Duodenal mucosa (tissue), 2 donors: ENCODE data around the gene SLC35F3.
"Not testable (repeated sequence)": the region's sequence is repeated elsewhere in the genome, so short reads cannot be mapped to it uniquely, and the experiment has no call there.

Experiments used
- H3K27ac ChIP-seq: one replicate; pipeline ENCODE4 v1.7.0; 2013; ENCODE audit warnings: low read depth, low read length
- H3K27me3 ChIP-seq, 2 donors: one replicate each; pipeline ENCODE4 v1.7.0; 2013; ENCODE audit warnings: low read length in 2 of 2, control low read depth in 1 of 2; ENCODE audit not compliant: insufficient read depth in 2 of 2, control insufficient read depth in 1 of 2
- H3K36me3 ChIP-seq, 2 donors: one replicate each; pipeline ENCODE4 v1.7.0; 2013; ENCODE audit warnings: low read length in 2 of 2, control low read depth in 1 of 2; ENCODE audit not compliant: insufficient read depth in 2 of 2, control insufficient read depth in 1 of 2
- H3K4me1 ChIP-seq, 2 donors: one replicate each; pipeline ENCODE4 v1.7.0; 2013; ENCODE audit warnings: low read length in 2 of 2, control low read depth in 1 of 2; ENCODE audit not compliant: insufficient read depth in 2 of 2, control insufficient read depth in 1 of 2
- H3K4me3 ChIP-seq, 2 donors: one replicate each; pipeline ENCODE4 v1.7.0; 2013; ENCODE audit warnings: low read length in 2 of 2, low read depth in 1 of 2
- H3K9ac ChIP-seq, 2 donors: one replicate each; pipeline ENCODE4 v1.7.0; 2013; ENCODE audit warnings: low read length in 2 of 2, low read depth in 1 of 2
- H3K9me3 ChIP-seq, 2 donors: one replicate each; pipeline ENCODE4 v1.7.0; 2013; ENCODE audit warnings: low read length in 2 of 2, control low read depth in 1 of 2; ENCODE audit not compliant: control insufficient read depth in 1 of 2

The SLC35F3 gene

GRCh38 chr1:234197839-234198238 is 293.4 kb downstream of the SLC35F3 start:
- no peaks in the 10 kb centered on the region for H3K36me3 ChIP-seq
- no peaks in the 10 kb centered on the region for H3K4me1 ChIP-seq
- H3K9ac ChIP-seq: no peak overlapping the region
- H3K9me3 ChIP-seq: peaks cover 0 to 2% of the 10 kb centered on the region in 2 donors
- H3K27me3 ChIP-seq: no peaks in the 10 kb centered on the region
- H3K4me3 ChIP-seq: no peak overlapping the region
- H3K27ac ChIP-seq: no peak overlapping the region

DNA sequence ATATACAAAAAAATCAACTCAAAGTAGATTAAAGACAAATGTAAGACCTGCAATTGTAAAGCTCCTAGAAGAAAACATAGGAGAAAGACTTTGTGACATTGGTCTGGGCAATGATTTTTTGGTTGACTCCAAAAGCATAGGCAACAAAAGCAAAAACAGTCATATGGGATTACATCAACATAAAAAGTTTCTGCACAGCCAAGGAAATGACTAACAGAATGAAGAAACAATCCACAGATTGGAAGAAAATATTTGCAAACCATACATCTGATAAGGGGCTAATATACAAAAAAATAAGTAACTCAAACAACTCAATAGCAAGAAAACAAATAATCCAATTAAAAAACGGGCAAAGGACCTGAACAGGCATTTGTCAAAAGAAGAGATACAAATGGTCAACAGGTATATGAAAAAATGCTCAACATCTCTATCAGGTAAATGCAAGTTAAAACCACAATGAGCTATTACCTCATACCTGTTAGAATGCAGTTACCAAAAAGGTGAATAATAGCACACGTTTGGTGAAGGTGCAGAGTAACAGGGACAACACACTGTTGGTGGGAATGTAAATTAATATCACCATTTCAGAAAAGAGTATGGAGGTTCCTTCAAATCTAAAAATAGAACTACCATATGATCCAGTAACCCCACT is 295.1 kb downstream of the SLC35F3 start:
- Histone ChIP-seq H3K9ac (no peak overlapping the region), H3K27me3 (peaks cover 0 to 4% of the 10 kb centered on the region in 2 donors), H3K4me1 (no peaks in the 10 kb centered on the region), H3K9me3 (peaks cover 0 to 2% of the 10 kb centered on the region in 2 donors), H3K36me3 (no peaks in the 10 kb centered on the region), H3K4me3 (no peak overlapping the region), H3K27ac (no peak overlapping the region)

DNA sequence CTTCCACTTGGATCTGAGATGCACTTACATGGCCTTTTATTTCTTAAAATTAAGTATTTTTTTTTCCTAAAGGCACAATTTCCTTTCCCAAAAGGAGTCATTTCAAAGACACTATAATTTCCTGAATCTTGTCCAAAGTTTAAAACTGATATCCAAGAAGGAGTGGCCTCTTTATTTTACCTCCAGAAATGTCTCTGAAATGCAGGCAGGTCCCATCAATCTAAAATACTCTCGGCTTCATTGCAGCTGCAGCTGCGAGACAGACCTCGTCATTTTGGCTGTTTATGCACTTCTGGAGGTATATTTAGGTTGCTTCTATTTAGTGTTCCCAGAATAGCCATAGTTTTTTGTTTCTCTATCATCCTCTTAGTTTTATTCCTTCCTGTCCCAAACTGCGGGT is 296.1 kb downstream of the SLC35F3 start:
- Histone ChIP-seq H3K9me3 (peaks cover 0 to 2% of the 10 kb centered on the region in 2 donors), H3K4me3 (no peak overlapping the region)

DNA sequence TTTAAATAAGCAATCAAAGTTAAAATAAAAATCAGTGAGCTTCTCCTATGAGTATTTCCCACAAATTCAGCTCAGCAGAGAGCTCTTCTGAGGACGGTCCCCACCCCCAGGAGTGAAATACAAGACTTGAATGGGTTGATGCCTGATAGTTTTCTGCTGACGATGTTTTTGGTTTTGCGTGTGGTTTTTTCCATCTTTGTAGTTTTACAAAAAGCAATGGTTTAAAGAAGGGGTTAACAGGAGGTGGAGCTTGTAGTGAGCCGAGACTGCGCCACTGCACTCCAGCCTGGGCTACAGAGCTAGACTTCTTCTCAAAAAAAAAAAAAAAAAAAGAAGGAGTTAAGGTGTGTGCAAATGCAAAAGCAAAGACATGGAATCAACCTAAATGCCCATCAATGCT is 297.1 kb downstream of the SLC35F3 start:
- no peak overlapping the region for H3K4me3 ChIP-seq
- H3K36me3 ChIP-seq: no peaks in the 10 kb centered on the region
- H3K9ac ChIP-seq: no peak overlapping the region
- H3K9me3 ChIP-seq: peaks cover 0 to 2% of the 10 kb centered on the region in 2 donors
- H3K27ac ChIP-seq: no peak overlapping the region
- H3K4me1 ChIP-seq: no peaks in the 10 kb centered on the region
- H3K27me3 ChIP-seq: peaks cover 0 to 6% of the 10 kb centered on the region in 2 donors

More for the DNA sequence above, 296.1 kb downstream of the SLC35F3 start:
- H3K4me1 ChIP-seq: no peaks in the 10 kb centered on the region
- H3K36me3 ChIP-seq: no peaks in the 10 kb centered on the region
- H3K9ac ChIP-seq: no peak overlapping the region
- no peak overlapping the region for H3K27ac ChIP-seq
- peaks cover 0 to 6% of the 10 kb centered on the region in 2 donors for H3K27me3 ChIP-seq

GRCh38 chr1:234205966-234206365 is 301.5 kb downstream of the SLC35F3 start:
- Histone ChIP-seq H3K36me3 (no peaks in the 10 kb centered on the region), H3K4me3 (no peak overlapping the region), H3K27ac (no peak overlapping the region), H3K4me1 (no peaks in the 10 kb centered on the region), H3K9ac (no peak overlapping the region), H3K27me3 (peaks cover 0 to 6% of the 10 kb centered on the region in 2 donors), H3K9me3 (no peaks in the 10 kb centered on the region)

GRCh38 chr1:234206651-234207284 is 302.3 kb downstream of the SLC35F3 start:
- H3K4me3 ChIP-seq: no peak overlapping the region
- H3K27me3 ChIP-seq: peaks cover 0 to 6% of the 10 kb centered on the region in 2 donors
- no peaks in the 10 kb centered on the region for H3K4me1 ChIP-seq

DNA sequence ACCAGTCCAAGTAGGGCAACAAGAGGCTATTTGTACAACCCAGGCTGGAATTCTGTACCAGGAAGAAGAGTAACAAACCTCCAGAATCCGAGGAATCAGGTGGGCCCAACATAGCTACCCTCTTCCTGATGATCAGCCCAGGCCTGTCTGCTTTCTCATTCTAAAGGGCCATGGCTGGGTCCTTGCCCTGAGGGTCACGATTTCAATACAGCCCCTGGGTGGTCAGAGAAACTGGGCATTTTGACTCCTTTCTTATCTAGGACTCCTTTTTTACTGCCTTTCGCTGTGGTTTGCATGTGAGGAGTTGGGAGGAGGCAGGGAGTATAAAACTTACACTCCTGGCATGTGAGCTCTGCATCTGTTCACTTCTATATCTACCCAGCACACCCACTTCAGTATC is 303.9 kb downstream of the SLC35F3 start:
- Histone ChIP-seq H3K4me3 (no peak overlapping the region), H3K9me3 (no peaks in the 10 kb centered on the region), H3K36me3 (no peaks in the 10 kb centered on the region), H3K27me3 (peaks cover 0 to 14% of the 10 kb centered on the region in 2 donors), H3K9ac (no peak overlapping the region), H3K27ac (no peak overlapping the region), H3K4me1 (no peaks in the 10 kb centered on the region)

More at GRCh38 chr1:234206651-234207284, 302.3 kb downstream of the SLC35F3 start:
- Histone ChIP-seq H3K27ac (no peak overlapping the region), H3K9me3 (no peaks in the 10 kb centered on the region), H3K9ac (no peak overlapping the region), H3K36me3 (no peaks in the 10 kb centered on the region)

- Histone ChIP-seq H3K4me1 (no peaks in the 10 kb centered on the region), H3K9me3 (no peaks in the 10 kb centered on the region), H3K9ac (no peak overlapping the region), H3K27me3 (peaks cover 0 to 18% of the 10 kb centered on the region in 2 donors), H3K27ac (no peak overlapping the region), H3K4me3 (no peak overlapping the region), H3K36me3 (no peaks in the 10 kb centered on the region)
Measured at GRCh38 chr1:234208791-234209190, 304.3 kb downstream of the SLC35F3 start.

DNA sequence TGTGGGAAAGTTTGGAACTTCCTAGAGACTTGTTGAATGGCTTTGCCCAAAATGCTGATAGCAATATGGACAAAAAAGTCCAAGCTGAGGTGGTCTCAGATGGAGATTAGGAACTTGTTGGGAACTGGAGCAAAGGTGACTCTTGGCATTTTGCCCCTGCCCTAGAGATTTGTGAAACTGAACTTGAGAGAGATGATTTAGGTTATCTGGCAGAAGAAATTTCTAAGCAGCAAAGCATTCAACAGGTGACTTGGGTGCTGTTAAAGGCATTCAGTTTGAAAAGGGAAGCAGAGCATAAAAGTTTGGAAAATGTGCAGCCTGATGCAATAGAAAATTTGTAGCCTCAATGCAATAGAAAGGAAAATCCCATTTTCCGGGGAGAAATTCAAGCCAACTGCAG is 306.0 kb downstream of the SLC35F3 start:
- H3K27ac ChIP-seq, H3K36me3 ChIP-seq, H3K4me3 ChIP-seq, H3K4me1 ChIP-seq, H3K9ac ChIP-seq, H3K9me3 ChIP-seq: not testable (repeated sequence)
- peaks cover 9 to 23% of the 10 kb centered on the region in 2 donors for H3K27me3 ChIP-seq

- H3K9ac ChIP-seq, H3K27ac ChIP-seq, H3K36me3 ChIP-seq, H3K4me3 ChIP-seq, H3K9me3 ChIP-seq, H3K4me1 ChIP-seq: not testable (repeated sequence)
- H3K27me3 ChIP-seq: peaks cover 18 to 33% of the 10 kb centered on the region in 2 donors
Measured at GRCh38 chr1:234211855-234212254, 307.4 kb downstream of the SLC35F3 start.
